Stimulated activated naive CD8-positive, alpha-beta T cell treated with anti-CD3 and anti-CD28 coated beads, Interleukin-15, amount 100 ng/mL, for 72 hours (primary cell): ENCODE data around the gene NHS.

Experiments used
- ATAC-seq: fragments of 150-1000 bp; cut with Tn5 transposase; 2 replicates; pipeline ENCODE4 v1.10.0; 2021; ENCODE audit warnings: mild to moderate bottlenecking, moderate library complexity
- DNase-seq, 2 donors: peaks; one replicate each; pipeline ENCODE4 v3.0.0; 2021 to 2022
- H3K27ac Mint-ChIP-seq, 2 donors: one replicate each; pipeline ENCODE4 v1.8.0; 2022; ENCODE audit warnings: mild to moderate bottlenecking in 2 of 2, mixed read lengths in 2 of 2, moderate library complexity in 2 of 2
- H3K27me3 Mint-ChIP-seq: one replicate; pipeline ENCODE4 v1.8.0; 2022; ENCODE audit warnings: mixed read lengths
- H3K4me1 Mint-ChIP-seq: one replicate; pipeline ENCODE4 v1.8.0; 2022; ENCODE audit warnings: mild to moderate bottlenecking, mixed read lengths
- H3K4me3 Mint-ChIP-seq, 2 donors: one replicate each; pipeline ENCODE4 v1.8.0; 2022; ENCODE audit warnings: mild to moderate bottlenecking in 2 of 2, mixed read lengths in 2 of 2, moderate library complexity in 1 of 2
- H3K9me3 Mint-ChIP-seq, 2 donors: one replicate each; pipeline ENCODE4 v1.8.0; 2022; ENCODE audit warnings: mixed read lengths in 2 of 2

NHS gene

DNA sequence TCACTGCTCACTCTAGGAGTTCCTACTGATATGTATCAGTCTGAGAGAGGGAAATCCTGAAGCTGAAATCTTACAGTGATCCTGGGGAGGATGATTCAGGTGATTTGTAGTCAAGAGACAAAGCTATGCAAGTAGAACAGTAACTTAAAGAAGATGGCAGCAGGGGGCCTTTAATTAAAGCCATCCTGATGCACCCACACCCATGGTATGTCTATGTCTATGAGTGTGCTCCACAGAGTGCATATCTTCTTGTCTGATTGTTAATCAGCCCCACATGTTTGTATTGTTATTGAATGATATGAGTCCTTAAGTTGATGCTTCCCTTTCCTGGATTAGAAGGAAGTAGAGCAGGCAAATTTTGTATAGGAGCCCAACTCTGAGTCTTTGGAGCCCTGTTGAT is 78.8 kb downstream of the NHS start:
- Mint-ChIP-seq H3K27ac (no peak overlapping the region), H3K4me1 (no peaks in the 10 kb centered on the region), H3K4me3 (no peak overlapping the region), H3K9me3 (peaks cover 0 to 5% of the 10 kb centered on the region in 2 donors), H3K27me3 (peaks cover 13% of the 10 kb centered on the region)
- DNase-seq: no peak
- ATAC-seq: no peak

DNA sequence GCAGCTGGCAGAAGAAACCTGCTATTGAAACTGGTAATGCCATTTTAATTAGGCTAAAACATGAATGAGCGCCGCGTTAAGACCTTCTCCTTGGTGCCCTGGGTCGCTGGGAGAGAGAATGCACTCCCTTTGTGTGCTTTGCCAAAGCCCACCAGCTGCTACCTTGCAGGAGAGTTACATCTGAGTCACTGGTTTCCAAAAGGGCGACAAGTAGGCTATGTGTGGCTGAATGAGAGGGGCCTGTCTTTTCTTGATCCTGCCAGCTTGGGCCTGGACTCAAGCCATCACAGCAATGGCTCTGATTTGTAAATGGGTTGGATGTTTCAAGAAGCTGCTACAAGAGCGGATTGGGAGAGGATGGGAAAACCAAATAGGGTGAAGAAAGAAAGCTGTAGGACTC is 81.5 kb downstream of the NHS start:
- H3K27ac Mint-ChIP-seq: no peak overlapping the region
- H3K27me3 Mint-ChIP-seq: peaks cover 21% of the 10 kb centered on the region
- no peaks in the 10 kb centered on the region for H3K4me1 Mint-ChIP-seq
- ATAC-seq: no peak
- no peak for DNase-seq
- H3K4me3 Mint-ChIP-seq: no peak overlapping the region
- H3K9me3 Mint-ChIP-seq: peaks cover 0 to 5% of the 10 kb centered on the region in 2 donors

DNA sequence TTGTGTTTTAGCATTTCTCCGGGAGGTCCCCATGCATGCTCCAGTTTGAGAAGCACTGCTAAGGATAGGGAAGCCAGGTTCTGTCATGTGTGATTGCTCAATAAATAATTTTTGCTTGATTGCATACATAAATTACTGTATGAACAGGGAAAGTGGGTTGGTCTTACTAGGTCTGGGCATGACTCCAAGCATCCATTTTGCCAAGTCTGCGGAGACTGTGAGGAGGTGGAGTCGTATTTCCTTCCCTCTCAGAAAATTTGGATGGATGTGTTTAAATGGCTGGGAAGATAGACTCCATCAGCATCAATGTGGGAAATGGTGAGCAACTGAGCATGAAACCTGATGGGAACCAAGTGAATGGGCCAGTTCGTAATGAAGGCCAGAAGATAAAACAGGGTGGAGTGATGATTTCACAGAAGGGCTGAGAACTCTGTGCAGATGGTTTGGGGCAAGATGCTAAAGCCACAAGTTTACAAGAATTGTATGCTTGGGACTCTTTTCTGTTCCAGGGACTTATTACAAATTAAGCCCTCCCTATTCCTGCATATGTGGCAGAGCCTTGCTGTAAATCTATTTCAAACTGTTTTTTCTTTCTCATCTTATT is 84.1 kb downstream of the NHS start:
- ATAC-seq: no peak
- no peak for DNase-seq

DNA sequence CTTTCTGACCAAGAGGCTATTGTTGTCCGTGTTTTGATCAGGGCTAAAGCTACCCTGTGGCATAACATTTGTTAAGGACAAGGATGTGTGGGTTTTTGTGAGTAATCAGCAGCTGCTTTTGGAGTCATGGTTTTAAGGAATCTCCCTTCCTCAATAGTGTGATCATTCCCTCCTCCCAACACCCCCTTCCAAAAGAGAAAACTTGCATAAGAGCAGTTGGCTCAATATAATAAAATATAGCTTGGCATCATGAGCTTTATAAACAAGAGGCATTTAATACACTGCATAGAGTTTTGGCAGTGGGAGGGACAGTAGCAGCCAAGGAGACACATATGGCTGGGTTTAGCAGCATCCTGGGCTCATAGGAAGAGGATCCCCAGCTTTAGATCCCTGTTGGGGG is 84.7 kb downstream of the NHS start:
- Mint-ChIP-seq H3K9me3 (peaks cover 0 to 5% of the 10 kb centered on the region in 2 donors), H3K27me3 (peaks cover 25% of the 10 kb centered on the region), H3K4me1 (no peaks in the 10 kb centered on the region), H3K4me3 (no peak overlapping the region), H3K27ac (no peak overlapping the region)
- no peak for DNase-seq
- ATAC-seq: no peak

More for the DNA sequence above, 84.1 kb downstream of the NHS start:
- Mint-ChIP-seq H3K4me3 (no peak overlapping the region), H3K9me3 (peaks cover 0 to 5% of the 10 kb centered on the region in 2 donors), H3K27ac (no peak overlapping the region), H3K4me1 (no peaks in the 10 kb centered on the region), H3K27me3 (peaks cover 27% of the 10 kb centered on the region)

DNA sequence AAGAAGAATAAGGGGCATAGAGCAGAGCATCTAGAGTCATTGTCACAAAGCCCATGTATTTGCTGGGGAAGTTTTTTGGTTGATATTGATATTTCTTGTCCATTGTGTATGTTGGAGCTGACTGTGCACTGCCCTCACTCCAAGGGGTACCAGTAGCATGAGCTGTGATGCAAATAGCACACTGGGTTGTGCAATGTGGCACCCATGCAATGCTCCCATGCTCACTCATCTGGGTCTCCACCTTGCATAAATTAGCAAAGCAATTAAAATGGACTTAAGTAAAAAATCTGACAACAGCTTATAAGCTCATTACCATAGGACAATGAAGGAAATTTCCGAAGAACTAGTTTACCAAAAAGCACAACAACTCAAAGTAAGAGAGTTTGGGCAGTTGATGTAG is 87.9 kb downstream of the NHS start:
- Mint-ChIP-seq H3K4me3 (no peak overlapping the region), H3K9me3 (no peaks in the 10 kb centered on the region), H3K27me3 (peaks cover 25% of the 10 kb centered on the region), H3K27ac (no peak overlapping the region), H3K4me1 (no peaks in the 10 kb centered on the region)
- ATAC-seq (no peak), DNase-seq (no peak)

DNA sequence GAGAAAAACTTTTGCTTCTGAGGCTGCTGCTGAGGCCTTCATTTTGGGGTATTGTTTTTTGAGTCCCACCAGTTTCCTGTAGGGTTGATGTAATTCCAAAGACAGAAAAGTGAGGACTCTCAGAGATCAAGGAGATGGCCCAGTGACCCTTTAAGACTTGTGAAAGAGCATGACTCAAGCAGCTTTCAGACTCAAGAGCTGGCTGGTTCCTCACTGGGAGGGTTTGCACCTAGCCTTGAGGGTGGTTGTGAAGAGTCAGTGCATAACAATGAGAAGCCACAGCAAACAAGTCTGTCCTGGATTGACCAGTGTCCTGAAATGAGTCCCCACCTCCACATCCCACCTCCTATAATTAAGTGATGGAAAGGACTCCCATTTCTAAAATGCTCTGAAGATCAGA is 89.2 kb downstream of the NHS start:
- DNase-seq (no peak), ATAC-seq (no peak)
- H3K4me3 Mint-ChIP-seq: no peak overlapping the region
- peaks cover 20% of the 10 kb centered on the region for H3K27me3 Mint-ChIP-seq
- H3K27ac Mint-ChIP-seq: no peak overlapping the region
- H3K4me1 Mint-ChIP-seq: no peaks in the 10 kb centered on the region
- H3K9me3 Mint-ChIP-seq: no peaks in the 10 kb centered on the region

DNA sequence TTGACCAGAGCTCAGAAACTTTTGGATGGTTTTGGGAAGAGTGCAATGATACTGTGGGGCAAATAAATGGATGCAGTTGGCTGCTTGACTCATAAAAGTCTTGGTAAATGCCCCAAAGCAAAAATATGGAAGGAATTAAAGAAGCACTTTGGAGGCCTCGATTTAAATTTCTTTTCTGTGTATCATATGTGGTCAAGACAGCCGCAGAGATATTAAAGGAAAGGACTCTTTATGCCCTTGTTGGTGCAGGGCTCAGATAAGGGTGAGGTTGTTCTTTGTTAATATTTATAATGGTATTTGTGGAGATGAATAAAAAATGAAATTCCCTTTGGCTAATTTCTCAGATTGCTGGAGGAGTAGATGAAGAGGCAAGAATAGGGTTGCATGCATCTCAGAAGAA is 90.2 kb downstream of the NHS start:
- no peak for ATAC-seq
- peaks cover 15% of the 10 kb centered on the region for H3K27me3 Mint-ChIP-seq
- no peaks in the 10 kb centered on the region for H3K4me1 Mint-ChIP-seq
- no peaks in the 10 kb centered on the region for H3K9me3 Mint-ChIP-seq
- no peak overlapping the region for H3K27ac Mint-ChIP-seq
- no peak for DNase-seq
- no peak overlapping the region for H3K4me3 Mint-ChIP-seq

DNA sequence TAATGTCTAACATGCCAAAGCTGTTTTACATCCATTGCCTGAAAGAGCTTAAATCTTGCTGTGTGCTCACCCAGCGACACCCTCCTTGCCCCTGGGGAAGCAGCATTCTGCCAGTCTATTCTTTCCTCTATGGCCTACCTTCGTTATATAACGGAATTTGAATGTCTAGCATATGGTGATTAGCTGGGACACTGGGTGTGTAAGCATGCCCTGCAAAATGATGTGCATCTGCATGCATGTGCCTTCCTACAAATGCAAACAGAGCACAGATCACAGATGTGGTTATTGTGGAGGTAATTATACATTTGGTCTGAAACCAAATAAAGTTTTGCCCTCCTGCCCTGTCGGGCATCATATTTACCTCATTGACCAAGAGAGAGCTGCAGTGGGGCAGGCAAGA is 90.8 kb downstream of the NHS start:
- ATAC-seq (no peak), DNase-seq (no peak)
- H3K27me3 Mint-ChIP-seq: peaks cover 15% of the 10 kb centered on the region
- H3K27ac Mint-ChIP-seq: no peak overlapping the region
- H3K4me1 Mint-ChIP-seq: no peaks in the 10 kb centered on the region
- H3K9me3 Mint-ChIP-seq: no peaks in the 10 kb centered on the region
- no peak overlapping the region for H3K4me3 Mint-ChIP-seq

DNA sequence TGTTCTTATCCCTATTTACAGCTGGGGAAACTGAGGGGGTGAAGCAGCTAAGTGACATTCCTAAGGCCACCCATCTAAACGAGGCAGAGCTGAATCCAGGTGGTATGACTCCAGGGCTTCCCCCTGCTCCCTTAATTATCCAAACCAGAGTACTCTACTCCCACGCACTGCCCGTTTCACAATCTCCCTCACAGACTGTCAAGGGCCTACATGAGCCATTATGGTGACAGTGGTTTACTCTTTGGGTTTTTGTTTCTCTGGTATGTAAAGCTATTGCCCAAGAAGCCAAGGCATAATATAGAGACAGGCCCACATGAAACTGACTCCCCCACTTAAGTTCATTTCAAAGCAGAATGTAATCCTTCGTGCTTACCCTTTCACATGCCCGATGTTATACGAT is 95.1 kb downstream of the NHS start:
- DNase-seq (no peak), ATAC-seq (no peak)
- peaks cover 10% of the 10 kb centered on the region for H3K27me3 Mint-ChIP-seq
- no peaks in the 10 kb centered on the region for H3K9me3 Mint-ChIP-seq
- no peak overlapping the region for H3K27ac Mint-ChIP-seq
- no peaks in the 10 kb centered on the region for H3K4me1 Mint-ChIP-seq
- no peak overlapping the region for H3K4me3 Mint-ChIP-seq

DNA sequence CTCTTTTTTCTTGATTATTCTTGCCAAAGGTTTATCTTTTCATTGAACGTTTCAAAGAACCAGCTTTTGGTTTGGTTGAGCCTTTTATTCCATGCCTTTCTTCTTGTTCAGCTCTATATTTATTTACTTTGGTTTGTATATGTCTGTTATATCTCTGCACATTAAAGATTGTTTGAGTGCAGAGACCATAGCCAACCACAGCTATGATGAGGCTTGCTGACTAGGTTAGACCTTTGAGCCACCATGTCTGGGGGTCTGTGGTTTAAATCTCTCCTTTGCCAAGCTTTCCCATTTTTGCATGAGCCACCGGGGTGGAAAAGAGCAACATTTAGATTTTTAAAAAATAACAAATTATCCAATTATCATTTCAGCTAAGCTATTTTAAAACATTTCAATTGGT is 96.1 kb downstream of the NHS start:
- Mint-ChIP-seq H3K27me3 (peaks cover 14% of the 10 kb centered on the region), H3K9me3 (no peaks in the 10 kb centered on the region), H3K4me3 (no peak overlapping the region), H3K27ac (no peak overlapping the region), H3K4me1 (no peaks in the 10 kb centered on the region)
- ATAC-seq (no peak), DNase-seq (no peak)

DNA sequence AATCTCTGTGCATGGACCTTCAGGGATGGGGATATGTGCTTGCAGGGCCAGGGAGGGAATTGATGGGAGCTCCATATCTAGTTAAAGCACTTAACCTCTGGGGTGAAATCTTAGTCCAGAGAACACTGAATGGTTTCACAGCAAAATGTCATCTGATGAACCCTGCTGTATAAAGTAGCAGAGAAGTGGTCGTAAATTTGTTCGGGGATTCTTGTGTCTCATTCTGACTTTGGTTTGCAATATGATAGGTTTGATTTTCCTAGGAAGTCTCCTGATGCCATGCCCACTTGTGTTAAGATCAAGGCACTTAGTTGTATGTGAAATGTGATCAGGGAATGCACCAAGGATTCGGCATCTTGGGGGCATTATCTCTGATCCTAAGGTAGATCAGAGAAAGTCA is 96.9 kb downstream of the NHS start:
- Mint-ChIP-seq H3K27me3 (peaks cover 12% of the 10 kb centered on the region), H3K4me1 (no peaks in the 10 kb centered on the region), H3K4me3 (no peak overlapping the region), H3K27ac (no peak overlapping the region), H3K9me3 (no peaks in the 10 kb centered on the region)
- DNase-seq (no peak), ATAC-seq (no peak)

DNA sequence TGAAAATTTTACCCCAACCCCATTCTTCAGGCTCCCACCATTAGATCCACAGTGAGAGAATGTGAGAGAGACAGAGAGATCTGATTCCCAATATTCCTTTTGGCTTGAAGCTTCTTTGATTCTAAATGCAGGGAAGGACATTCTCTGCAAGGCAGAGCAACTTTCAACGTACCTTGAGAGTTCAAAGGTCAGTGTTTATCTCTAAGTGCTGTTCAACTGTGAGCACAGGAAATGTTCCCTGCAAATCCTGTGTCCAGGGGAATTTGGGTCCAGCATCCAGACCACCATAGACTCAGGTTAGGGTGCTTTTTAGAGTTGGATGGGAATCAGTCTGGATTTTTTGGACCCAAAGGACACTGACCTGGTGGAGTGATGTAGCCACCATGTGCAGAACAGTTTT is 97.4 kb downstream of the NHS start:
- H3K27me3 Mint-ChIP-seq: peaks cover 17% of the 10 kb centered on the region
- H3K4me3 Mint-ChIP-seq: no peak overlapping the region
- ATAC-seq (no peak), DNase-seq (no peak)
- no peaks in the 10 kb centered on the region for H3K4me1 Mint-ChIP-seq
- no peak overlapping the region for H3K27ac Mint-ChIP-seq
- no peaks in the 10 kb centered on the region for H3K9me3 Mint-ChIP-seq

DNA sequence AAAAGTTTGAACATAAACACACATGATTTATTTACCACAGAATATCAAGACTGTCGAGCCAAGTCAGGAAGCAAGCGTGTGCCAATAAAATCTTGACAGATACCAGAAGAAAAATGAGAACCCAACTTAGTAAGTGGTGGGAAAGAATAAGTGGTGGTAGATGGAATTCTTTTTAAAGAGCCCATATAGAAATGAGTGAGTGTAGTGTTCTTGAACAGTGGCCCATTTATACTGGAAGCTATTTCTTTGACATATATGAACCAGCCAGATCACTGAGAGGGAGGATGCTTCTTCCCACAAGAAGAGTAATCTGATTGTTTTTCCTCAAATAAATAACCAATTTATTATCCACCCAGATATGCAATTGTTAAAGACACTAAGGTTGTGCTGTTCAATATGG is 98.0 kb downstream of the NHS start:
- ATAC-seq: no peak
- Mint-ChIP-seq H3K27ac (no peak overlapping the region), H3K4me1 (no peaks in the 10 kb centered on the region), H3K27me3 (peaks cover 18% of the 10 kb centered on the region), H3K4me3 (no peak overlapping the region), H3K9me3 (no peaks in the 10 kb centered on the region)
- no peak for DNase-seq

DNA sequence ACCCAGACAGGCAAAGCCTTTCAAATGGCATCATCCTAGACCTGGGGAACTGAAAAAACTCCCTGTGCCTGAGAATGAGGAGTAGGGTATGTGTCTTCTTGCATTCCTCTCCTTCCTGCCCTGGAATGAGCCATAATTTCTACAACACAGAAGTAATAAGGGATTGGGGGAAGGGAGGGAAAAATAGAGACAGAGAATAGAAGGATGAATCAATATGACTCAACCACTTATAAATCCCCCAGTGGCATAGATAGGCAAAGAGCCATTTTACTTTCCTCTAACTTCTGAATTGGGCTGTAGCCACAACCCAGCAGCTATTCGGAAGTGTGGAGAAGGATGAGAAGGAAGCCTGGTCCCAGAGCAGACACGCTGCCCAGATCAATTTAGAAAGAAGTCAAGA is 99.9 kb downstream of the NHS start:
- no peaks in the 10 kb centered on the region for H3K4me1 Mint-ChIP-seq
- no peak for ATAC-seq
- H3K9me3 Mint-ChIP-seq: no peaks in the 10 kb centered on the region
- DNase-seq: no peak
- no peak overlapping the region for H3K4me3 Mint-ChIP-seq
- peaks cover 18% of the 10 kb centered on the region for H3K27me3 Mint-ChIP-seq
- H3K27ac Mint-ChIP-seq: no peak overlapping the region

DNA sequence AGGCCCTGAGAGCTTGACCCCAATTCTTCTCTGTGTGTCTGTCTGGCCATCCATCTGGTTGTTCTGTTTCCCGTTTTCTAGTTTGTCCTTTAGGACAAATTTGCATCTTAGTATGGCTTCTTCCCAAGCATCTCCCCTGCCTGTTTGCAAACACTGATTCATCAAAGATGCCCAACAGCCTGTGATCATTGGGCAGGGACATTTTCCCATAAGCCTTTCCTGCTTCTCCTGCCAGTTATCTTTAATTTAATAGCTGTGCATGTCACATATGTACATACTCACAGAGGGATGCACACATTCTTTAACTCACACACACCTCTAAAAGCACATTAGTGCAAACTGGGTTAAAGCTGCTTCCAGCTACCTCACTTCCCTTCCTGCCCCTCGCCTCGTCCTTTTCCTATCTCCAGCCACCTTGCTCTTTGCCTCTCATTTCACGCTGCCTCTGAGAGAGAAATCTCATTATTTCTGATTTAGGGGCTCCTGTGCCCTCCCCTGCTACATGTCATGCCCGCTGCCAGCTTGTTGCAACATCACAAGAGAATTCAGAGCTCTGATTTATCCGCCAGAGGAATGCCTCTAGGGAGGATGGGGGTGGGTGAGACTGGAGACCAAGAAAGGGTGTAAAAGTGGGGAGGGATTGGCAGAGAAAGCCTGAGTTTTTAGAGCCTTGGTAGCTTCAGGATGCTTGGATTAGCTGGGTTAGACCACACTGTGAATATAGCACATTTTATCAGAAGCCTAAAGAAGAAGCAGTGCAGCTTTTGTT is 100.6 kb downstream of the NHS start:
- Mint-ChIP-seq H3K27ac (no peak overlapping the region), H3K4me1 (no peaks in the 10 kb centered on the region), H3K9me3 (no peaks in the 10 kb centered on the region), H3K4me3 (no peak overlapping the region), H3K27me3 (peaks cover 18% of the 10 kb centered on the region)
- ATAC-seq (no peak), DNase-seq (no peak)

DNA sequence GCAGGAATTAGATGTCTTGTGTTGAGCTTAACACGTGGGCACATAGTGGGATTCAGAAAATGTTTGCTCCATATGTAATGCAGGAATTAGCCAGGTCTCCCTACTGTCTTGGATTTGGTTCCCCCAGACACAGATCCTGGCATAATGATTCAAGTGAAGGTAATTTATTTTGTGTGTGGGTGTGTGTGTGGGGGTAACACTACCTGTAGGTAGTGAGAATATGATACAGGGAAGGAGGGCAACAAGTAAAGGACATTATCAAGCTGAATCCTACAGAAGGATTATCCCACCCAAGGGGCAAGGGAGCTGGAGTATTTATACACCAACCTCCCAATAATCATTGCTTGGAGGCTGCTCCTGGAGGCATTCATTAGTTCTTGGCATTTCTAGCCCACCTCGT is 101.4 kb downstream of the NHS start:
- H3K27ac Mint-ChIP-seq: no peak overlapping the region
- peaks cover 18% of the 10 kb centered on the region for H3K27me3 Mint-ChIP-seq
- H3K9me3 Mint-ChIP-seq: no peaks in the 10 kb centered on the region
- ATAC-seq (no peak), DNase-seq (no peak)
- H3K4me3 Mint-ChIP-seq: no peak overlapping the region
- no peaks in the 10 kb centered on the region for H3K4me1 Mint-ChIP-seq

DNA sequence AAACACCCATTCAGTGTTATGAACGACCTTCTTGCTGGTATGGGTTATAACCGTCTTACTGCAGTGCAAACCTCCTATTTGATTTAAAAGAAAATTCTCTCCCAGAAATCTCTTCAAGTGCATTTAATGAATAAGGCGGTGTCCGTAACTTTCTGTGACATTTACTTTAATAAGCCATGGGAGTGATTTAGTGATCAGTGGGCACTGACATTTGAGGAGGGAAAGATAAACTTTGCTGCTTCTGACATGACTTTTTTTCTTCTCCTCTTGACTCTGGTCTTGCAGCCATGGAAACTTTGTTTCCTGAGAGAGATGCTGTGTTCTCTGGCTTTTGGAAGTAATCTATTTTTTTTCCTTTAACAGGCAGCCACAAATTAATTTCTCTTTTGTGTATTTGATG is 106.1 kb downstream of the NHS start:
- Mint-ChIP-seq H3K27me3 (peaks cover 8% of the 10 kb centered on the region), H3K4me1 (no peaks in the 10 kb centered on the region)
- no peak for ATAC-seq

More for the DNA sequence above, 106.1 kb downstream of the NHS start:
- Mint-ChIP-seq H3K27ac (no peak overlapping the region), H3K4me3 (no peak overlapping the region), H3K9me3 (no peaks in the 10 kb centered on the region)
- DNase-seq: no peak
